ENCODE results near the gene DPP6. TPM values are rescaled to one million over a fixed set of nuclear protein-coding genes. Genes with fewer than 3 reads are reported as not detected.

Gene DPP6
- total RNA-seq, 4 donors from 2014 or later: 0.30 to 11.8 (median 10.7) TPM

DNA sequence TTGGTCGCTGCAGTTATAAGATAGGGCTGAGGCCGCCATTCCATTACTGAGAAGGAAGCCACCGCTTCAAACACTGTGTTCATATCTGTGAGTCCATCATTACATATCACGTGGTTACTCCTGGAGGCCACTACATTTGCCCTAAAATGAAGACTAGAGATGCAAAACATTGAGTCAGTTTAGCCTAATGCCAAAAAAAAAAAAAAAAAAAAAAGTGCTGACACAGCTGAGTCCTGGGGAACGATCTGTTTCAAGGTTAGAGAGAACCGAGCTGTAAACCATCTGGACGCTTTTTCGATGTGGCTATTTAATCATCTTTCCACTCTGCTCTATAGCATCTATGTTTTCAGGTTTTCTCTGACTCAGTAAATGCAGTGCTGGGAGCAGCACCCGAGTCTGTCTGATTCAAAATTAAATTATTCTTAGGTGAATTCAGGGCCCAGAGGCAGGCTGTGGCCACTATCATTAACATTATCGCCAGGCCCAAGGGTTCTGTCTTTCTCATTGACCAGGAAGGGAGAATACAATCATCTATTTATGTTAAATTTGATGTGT lies 501.6 kb downstream of the DPP6 start:
- no peaks in the 10 kb centered on the region for H3K9me3 ChIP-seq
- H3K4me3 ChIP-seq: no peak overlapping the region
- TF ChIP-seq, protein P1, sequence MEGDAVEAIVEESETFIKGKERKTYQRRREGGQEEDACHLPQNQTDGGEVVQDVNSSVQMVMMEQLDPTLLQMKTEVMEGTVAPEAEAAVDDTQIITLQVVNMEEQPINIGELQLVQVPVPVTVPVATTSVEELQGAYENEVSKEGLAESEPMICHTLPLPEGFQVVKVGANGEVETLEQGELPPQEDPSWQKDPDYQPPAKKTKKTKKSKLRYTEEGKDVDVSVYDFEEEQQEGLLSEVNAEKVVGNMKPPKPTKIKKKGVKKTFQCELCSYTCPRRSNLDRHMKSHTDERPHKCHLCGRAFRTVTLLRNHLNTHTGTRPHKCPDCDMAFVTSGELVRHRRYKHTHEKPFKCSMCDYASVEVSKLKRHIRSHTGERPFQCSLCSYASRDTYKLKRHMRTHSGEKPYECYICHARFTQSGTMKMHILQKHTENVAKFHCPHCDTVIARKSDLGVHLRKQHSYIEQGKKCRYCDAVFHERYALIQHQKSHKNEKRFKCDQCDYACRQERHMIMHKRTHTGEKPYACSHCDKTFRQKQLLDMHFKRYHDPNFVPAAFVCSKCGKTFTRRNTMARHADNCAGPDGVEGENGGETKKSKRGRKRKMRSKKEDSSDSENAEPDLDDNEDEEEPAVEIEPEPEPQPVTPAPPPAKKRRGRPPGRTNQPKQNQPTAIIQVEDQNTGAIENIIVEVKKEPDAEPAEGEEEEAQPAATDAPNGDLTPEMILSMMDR (IDR thresholded peaks at IDR 0.05): no peak
- TF ChIP-seq POLR2A (IDR thresholded peaks at IDR 0.05) (no peak), EP300 (IDR thresholded peaks at IDR 0.05) (no peak), POLR2AphosphoS5 (IDR thresholded peaks at IDR 0.05) (no peak)
- 79% methylated on average over 9 of the region's 10 CpGs for WGBS
- DNase-seq (ENCODE audit: low spot score in 2 of 2): no peak
- H3K4me1 ChIP-seq: no peaks in the 10 kb centered on the region
- H3K27me3 ChIP-seq: no peaks in the 10 kb centered on the region
- H3K27ac ChIP-seq: no peak overlapping the region
- H3K36me3 ChIP-seq: no peaks in the 10 kb centered on the region

DNA sequence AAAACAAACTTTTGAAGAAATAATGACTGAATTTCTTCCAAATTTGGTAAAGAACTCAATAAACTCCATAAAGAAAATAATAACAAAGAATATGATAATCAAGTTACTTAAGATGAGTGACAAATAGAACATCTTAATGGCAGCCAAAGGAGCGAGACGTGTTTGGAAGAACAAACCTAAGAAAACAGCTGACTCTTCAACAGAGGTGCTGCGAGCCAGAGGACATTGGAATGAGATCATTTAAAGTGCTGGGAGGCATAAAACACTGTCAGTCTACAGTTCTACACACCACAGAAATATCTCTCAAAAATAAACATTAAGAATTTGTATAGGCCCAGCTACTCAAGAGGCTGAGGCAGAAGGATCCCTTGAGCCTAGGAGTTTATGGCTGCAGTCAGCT lies 507.3 kb downstream of the DPP6 start:
- Histone ChIP-seq H3K27me3 (no peaks in the 10 kb centered on the region), H3K27ac (no peak overlapping the region), H3K4me3 (no peak overlapping the region), H3K4me1 (no peaks in the 10 kb centered on the region), H3K36me3 (no peaks in the 10 kb centered on the region), H3K9me3 (no peaks in the 10 kb centered on the region)
- WGBS: 85% methylated on average over 3 of the region's 3 CpGs
- TF ChIP-seq, protein P1 (IDR thresholded peaks at IDR 0.05): no peak
- TF ChIP-seq EP300 (IDR thresholded peaks at IDR 0.05): no peak
- TF ChIP-seq POLR2A (IDR thresholded peaks at IDR 0.05): no peak
- no peak for TF ChIP-seq POLR2AphosphoS5 (IDR thresholded peaks at IDR 0.05)
- DNase-seq (ENCODE audit: low spot score in 2 of 2): no peak

DNA sequence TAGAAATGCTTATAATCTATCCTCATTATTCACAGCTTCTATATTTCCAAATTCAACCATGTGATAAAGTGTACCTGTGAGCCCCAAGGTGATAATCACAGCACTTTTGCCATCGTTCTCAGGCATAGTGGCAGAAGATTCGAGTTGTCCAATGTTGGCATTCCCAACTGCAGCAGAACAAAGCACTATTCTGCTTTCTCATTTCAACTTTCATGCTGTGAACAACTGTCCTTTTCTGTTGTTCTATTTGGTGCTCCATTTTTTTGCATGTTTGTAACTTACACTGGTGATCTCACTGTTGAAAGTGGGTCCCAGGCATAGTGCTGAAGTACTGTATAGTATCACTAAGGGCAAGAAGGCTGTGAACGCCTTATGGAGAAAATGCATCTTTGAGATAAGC lies 512.5 kb downstream of the DPP6 start:
- TF ChIP-seq, protein P1 (IDR thresholded peaks at IDR 0.05): no peak
- TF ChIP-seq EP300 (IDR thresholded peaks at IDR 0.05) (no peak), POLR2AphosphoS5 (IDR thresholded peaks at IDR 0.05) (no peak), POLR2A (IDR thresholded peaks at IDR 0.05) (no peak)
- H3K27ac ChIP-seq: no peak overlapping the region
- WGBS: 81% methylated on average over 3 of the region's 3 CpGs

DNA sequence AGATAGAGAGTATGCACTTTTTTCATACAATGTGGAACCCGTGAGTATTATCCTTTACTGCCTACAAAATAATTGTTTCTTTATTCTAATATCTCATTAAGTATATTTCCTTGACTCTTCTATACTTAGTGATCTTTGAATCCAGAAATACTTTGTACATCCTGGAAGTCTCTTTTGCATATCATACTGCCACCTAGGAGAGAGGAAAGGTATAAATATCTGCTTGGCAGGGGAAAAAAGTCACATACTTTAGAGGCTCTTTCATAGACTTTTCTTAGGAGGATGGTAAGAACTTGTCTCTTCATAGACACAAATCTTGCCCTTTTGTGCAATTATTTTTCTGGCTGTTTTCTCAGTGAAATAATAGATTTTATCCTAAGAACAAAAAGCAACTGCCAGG lies 514.7 kb downstream of the DPP6 start:
- Histone ChIP-seq H3K4me1 (no peaks in the 10 kb centered on the region), H3K27me3 (no peaks in the 10 kb centered on the region), H3K4me3 (no peak overlapping the region), H3K9me3 (peaks cover 3% of the 10 kb centered on the region), H3K36me3 (no peaks in the 10 kb centered on the region), H3K27ac (no peak overlapping the region)
- DNase-seq (ENCODE audit: low spot score in 2 of 2): no peak
- TF ChIP-seq POLR2A (IDR thresholded peaks at IDR 0.05): no peak
- no peak for TF ChIP-seq POLR2AphosphoS5 (IDR thresholded peaks at IDR 0.05)
- TF ChIP-seq, protein P1 (IDR thresholded peaks at IDR 0.05): no peak
- TF ChIP-seq EP300 (IDR thresholded peaks at IDR 0.05): no peak
- WGBS: 52% methylated on average over 1 of the region's 1 CpG

More for the DNA sequence above, 512.5 kb downstream of the DPP6 start:
- H3K4me3 ChIP-seq: no peak overlapping the region
- no peaks in the 10 kb centered on the region for H3K27me3 ChIP-seq
- no peaks in the 10 kb centered on the region for H3K36me3 ChIP-seq
- no peaks in the 10 kb centered on the region for H3K9me3 ChIP-seq
- DNase-seq (ENCODE audit: low spot score in 2 of 2): no peak
- no peaks in the 10 kb centered on the region for H3K4me1 ChIP-seq

DNA sequence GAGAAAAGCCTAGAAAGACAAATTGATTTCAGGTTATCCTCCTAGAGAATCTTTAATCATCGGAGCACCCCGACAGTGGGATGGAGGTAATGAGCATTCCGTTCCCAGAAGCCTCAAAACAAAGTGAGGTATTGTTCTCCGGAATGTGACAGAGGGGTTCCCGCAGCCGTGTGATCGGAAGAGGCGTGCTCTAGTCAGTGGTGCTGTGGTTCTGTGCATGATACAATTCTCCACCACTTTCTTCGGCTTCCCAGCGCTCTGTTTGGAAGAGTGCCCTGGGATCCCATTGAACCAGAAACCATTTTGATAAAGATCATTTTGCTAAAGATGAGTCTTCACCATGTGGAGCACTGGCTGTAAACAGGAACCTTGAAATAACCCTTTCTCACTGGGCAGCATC lies 516.1 kb downstream of the DPP6 start:
- 68% methylated on average over 10 of the region's 10 CpGs for WGBS
- no peaks in the 10 kb centered on the region for H3K27me3 ChIP-seq
- no peak for TF ChIP-seq POLR2AphosphoS5 (IDR thresholded peaks at IDR 0.05)
- TF ChIP-seq POLR2A (IDR thresholded peaks at IDR 0.05): no peak
- no peak for TF ChIP-seq EP300 (IDR thresholded peaks at IDR 0.05)
- TF ChIP-seq, protein P1 (IDR thresholded peaks at IDR 0.05): no peak

More for the DNA sequence above, 516.1 kb downstream of the DPP6 start:
- Histone ChIP-seq H3K4me1 (no peaks in the 10 kb centered on the region), H3K36me3 (no peaks in the 10 kb centered on the region), H3K4me3 (no peak overlapping the region), H3K27ac (no peak overlapping the region), H3K9me3 (peaks cover 5% of the 10 kb centered on the region)
- no peak for DNase-seq (ENCODE audit: low spot score in 2 of 2)
